WTC11 (cell line): ENCODE results near the gene CHAT. TPM values are rescaled to one million over a fixed set of nuclear protein-coding genes. Genes with fewer than 3 reads are reported as not detected.

ENCODE experiments used
- ATAC-seq: fragments of 200-7000 bp; cut with Tn5 transposase; 2 replicates; pipeline ENCODE4 v1.10.0; 2021; ENCODE audit warnings: mild to moderate bottlenecking, moderate library complexity
- CTCF ChIA-PET: fragments of 300-600 bp; sonication (Branson Sonifier 250); formaldehyde crosslinking; loops from one replicate; lab custom pipeline; 2021; ENCODE audit warnings: antibody characterized with exemption; lab: Charles Lee
- POLR2A ChIA-PET: fragments of 350-600 bp; sonication (Branson Sonifier 250); formaldehyde crosslinking; loops from one replicate; lab custom pipeline; 2021; ENCODE audit warnings: antibody characterized with exemption; lab: Charles Lee
- DNase-seq: peaks from one replicate; pipeline ENCODE4 v3.0.0; 2021; ENCODE audit warnings: low spot score
- H3K27ac Mint-ChIP-seq: 2 replicates; pipeline ENCODE4 v1.8.0; 2021; ENCODE audit warnings: mixed read lengths
- H3K27me3 Mint-ChIP-seq: 2 replicates; pipeline ENCODE4 v1.8.0; 2021; ENCODE audit warnings: low read depth, mild to moderate bottlenecking, moderate library complexity, mixed read lengths
- H3K36me3 Mint-ChIP-seq: 2 replicates; pipeline ENCODE4 v1.8.0; 2021; ENCODE audit warnings: mixed read lengths
- H3K4me1 Mint-ChIP-seq: 2 replicates; pipeline ENCODE4 v1.8.0; 2022; ENCODE audit warnings: mixed read lengths
- H3K4me3 Mint-ChIP-seq: 2 replicates; pipeline ENCODE4 v1.8.0; 2021; ENCODE audit warnings: mild to moderate bottlenecking, moderate library complexity, mixed read lengths
- H3K9me3 Mint-ChIP-seq: 2 replicates; pipeline ENCODE4 v1.8.0; 2021; ENCODE audit warnings: mixed read lengths
- ATF2 ChIP-seq: sonication (generic); formaldehyde crosslinking; IDR thresholded peaks from 2 replicates; pipeline ENCODE4 v1.8.1; 2022; ENCODE audit warnings: low read depth, missing genetic modification reagents, borderline replicate concordance
- E2F5 ChIP-seq: sonication (generic); formaldehyde crosslinking; IDR thresholded peaks from 2 replicates; pipeline ENCODE4 v1.8.1; 2022; ENCODE audit warnings: mild to moderate bottlenecking, moderate library complexity, missing genetic modification reagents
- ELF4 ChIP-seq: sonication (generic); formaldehyde crosslinking; IDR thresholded peaks from 2 replicates; pipeline ENCODE4 v1.8.1; 2022; ENCODE audit warnings: low read depth, mild to moderate bottlenecking, moderate library complexity, missing genetic modification reagents
- FOXP1 ChIP-seq: sonication (generic); formaldehyde crosslinking; IDR thresholded peaks from 2 replicates; pipeline ENCODE4 v1.8.0; 2022; ENCODE audit warnings: missing genetic modification reagents, mild to moderate bottlenecking, moderate library complexity, borderline replicate concordance
- GABPB1 ChIP-seq: sonication (generic); formaldehyde crosslinking; IDR thresholded peaks from 2 replicates; pipeline ENCODE4 v1.8.1; 2023; ENCODE audit warnings: mild to moderate bottlenecking, missing genetic modification reagents
- JUN ChIP-seq: sonication (generic); formaldehyde crosslinking; IDR thresholded peaks from 2 replicates; pipeline ENCODE4 v1.8.0; 2023; ENCODE audit warnings: mild to moderate bottlenecking, missing genetic modification reagents
- MLX ChIP-seq: sonication (generic); formaldehyde crosslinking; IDR thresholded peaks from 2 replicates; pipeline ENCODE4 v1.8.1; 2023; ENCODE audit warnings: mild to moderate bottlenecking, missing genetic modification reagents, moderate library complexity
- NR3C1 ChIP-seq: sonication (generic); formaldehyde crosslinking; conservative IDR thresholded peaks from 2 replicates; pipeline ENCODE4 v1.8.1; 2023; ENCODE audit warnings: low read depth, mild to moderate bottlenecking, missing genetic modification reagents
- OVOL2 ChIP-seq: fragments of 250-450 bp; sonication (Bioruptor Pico); IDR thresholded peaks from 2 replicates; pipeline ENCODE4 v1.9.0; 2021; ENCODE audit warnings: mild to moderate bottlenecking, borderline replicate concordance
- USF1 ChIP-seq: sonication (generic); formaldehyde crosslinking; IDR thresholded peaks from 2 replicates; pipeline ENCODE4 v1.8.0; 2022; ENCODE audit warnings: mild to moderate bottlenecking, missing genetic modification reagents
- ZBTB21 ChIP-seq: sonication (generic); formaldehyde crosslinking; IDR thresholded peaks from 2 replicates; pipeline ENCODE4 v1.8.1; 2023; ENCODE audit warnings: mild to moderate bottlenecking, missing genetic modification reagents, borderline replicate concordance
- ZNF138 ChIP-seq: sonication (generic); formaldehyde crosslinking; conservative IDR thresholded peaks from 2 replicates; pipeline ENCODE4 v1.8.1; 2022; ENCODE audit warnings: mild to moderate bottlenecking, moderate library complexity, missing genetic modification reagents
- ZNF232 ChIP-seq: sonication (generic); formaldehyde crosslinking; IDR thresholded peaks from 2 replicates; pipeline ENCODE4 v1.8.0; 2022; ENCODE audit warnings: mild to moderate bottlenecking, missing genetic modification reagents
- ZNF416 ChIP-seq: fragments of 250-450 bp; sonication (Bioruptor Pico); IDR thresholded peaks from 2 replicates; pipeline ENCODE4 v1.9.0; 2021; ENCODE audit warnings: mild to moderate bottlenecking, inconsistent platforms
- ZNF423 ChIP-seq: fragments of 250-450 bp; sonication (Bioruptor Pico); IDR thresholded peaks from 2 replicates; pipeline ENCODE4 v2.1.2; 2022; ENCODE audit warnings: mild to moderate bottlenecking, moderate library complexity
- total RNA-seq: library from RNA; stranded (reverse); gene quantifications from 3 replicates; pipeline ENCODE4 v1.2.3, GENCODE V29; 2021
- TF ChIP-seq, protein P1 (sequence below): fragments of 250-450 bp; sonication (Bioruptor Pico); IDR thresholded peaks from 2 replicates; pipeline ENCODE4 v1.9.0; 2021; ENCODE audit warnings: mild to moderate bottlenecking, borderline replicate concordance
- TF ChIP-seq, protein P2 (sequence below): sonication (generic); formaldehyde crosslinking; IDR thresholded peaks from 2 replicates; pipeline ENCODE4 v1.8.1; 2022; ENCODE audit warnings: low read depth, mild to moderate bottlenecking, moderate library complexity, missing genetic modification reagents, borderline replicate concordance
- TF ChIP-seq, protein P3 (sequence below): sonication (generic); formaldehyde crosslinking; IDR thresholded peaks from 2 replicates; pipeline ENCODE4 v1.8.1; 2023; ENCODE audit warnings: mild to moderate bottlenecking, missing genetic modification reagents
- TF ChIP-seq, protein P4 (sequence below): sonication (generic); formaldehyde crosslinking; IDR thresholded peaks from 2 replicates; pipeline ENCODE4 v1.8.0; 2023; ENCODE audit warnings: missing genetic modification reagents

CHAT gene
- total RNA-seq, 1 experiment from 2014 or later, result not detected

DNA sequence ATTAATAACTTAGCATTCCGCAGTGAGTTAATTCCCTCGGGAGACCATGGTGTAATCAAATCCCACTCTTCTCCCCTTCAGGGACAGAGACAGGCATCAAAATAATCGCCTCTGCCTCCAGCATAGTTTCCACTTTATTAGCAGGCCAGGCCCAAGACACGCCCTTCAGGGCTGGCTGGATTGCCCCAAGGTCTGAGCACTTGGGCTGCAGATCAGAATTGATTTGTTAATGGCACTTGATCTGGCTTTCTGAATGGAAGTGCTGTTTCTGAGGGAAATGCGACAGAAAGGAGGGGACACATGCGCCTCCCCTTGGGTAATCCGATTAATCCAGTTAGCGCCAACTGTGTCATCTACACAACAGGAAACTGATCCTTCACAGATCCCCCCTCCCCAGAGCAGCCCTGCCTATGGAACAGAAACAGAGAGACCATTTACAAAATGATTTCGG is 15.6 kb downstream of the CHAT start:
- ChIA-PET CTCF (no interaction called here), POLR2A (no interaction called here)
- H3K36me3 Mint-ChIP-seq, result no peaks in the 10 kb centered on the region
- H3K9me3 Mint-ChIP-seq, result no peaks in the 10 kb centered on the region
- ATAC-seq, result no peak
- H3K4me3 Mint-ChIP-seq, result no peak overlapping the region
- TF ChIP-seq FOXP1 (CRISPR knock-in tag) (no peak), ZNF423 (CRISPR knock-in tag) (no peak), NR3C1 (CRISPR knock-in tag) (no peak), USF1 (CRISPR knock-in tag) (no peak), ZNF232 (no peak), MLX (CRISPR knock-in tag) (no peak), JUN (CRISPR knock-in tag) (no peak), ATF2 (no peak), ZBTB21 (no peak), ZNF138 (no peak), ELF4 (CRISPR knock-in tag) (no peak), OVOL2 (no peak), ZNF416 (CRISPR knock-in tag) (no peak), E2F5 (CRISPR knock-in tag) (no peak), GABPB1 (no peak)
- TF ChIP-seq, protein P1, sequence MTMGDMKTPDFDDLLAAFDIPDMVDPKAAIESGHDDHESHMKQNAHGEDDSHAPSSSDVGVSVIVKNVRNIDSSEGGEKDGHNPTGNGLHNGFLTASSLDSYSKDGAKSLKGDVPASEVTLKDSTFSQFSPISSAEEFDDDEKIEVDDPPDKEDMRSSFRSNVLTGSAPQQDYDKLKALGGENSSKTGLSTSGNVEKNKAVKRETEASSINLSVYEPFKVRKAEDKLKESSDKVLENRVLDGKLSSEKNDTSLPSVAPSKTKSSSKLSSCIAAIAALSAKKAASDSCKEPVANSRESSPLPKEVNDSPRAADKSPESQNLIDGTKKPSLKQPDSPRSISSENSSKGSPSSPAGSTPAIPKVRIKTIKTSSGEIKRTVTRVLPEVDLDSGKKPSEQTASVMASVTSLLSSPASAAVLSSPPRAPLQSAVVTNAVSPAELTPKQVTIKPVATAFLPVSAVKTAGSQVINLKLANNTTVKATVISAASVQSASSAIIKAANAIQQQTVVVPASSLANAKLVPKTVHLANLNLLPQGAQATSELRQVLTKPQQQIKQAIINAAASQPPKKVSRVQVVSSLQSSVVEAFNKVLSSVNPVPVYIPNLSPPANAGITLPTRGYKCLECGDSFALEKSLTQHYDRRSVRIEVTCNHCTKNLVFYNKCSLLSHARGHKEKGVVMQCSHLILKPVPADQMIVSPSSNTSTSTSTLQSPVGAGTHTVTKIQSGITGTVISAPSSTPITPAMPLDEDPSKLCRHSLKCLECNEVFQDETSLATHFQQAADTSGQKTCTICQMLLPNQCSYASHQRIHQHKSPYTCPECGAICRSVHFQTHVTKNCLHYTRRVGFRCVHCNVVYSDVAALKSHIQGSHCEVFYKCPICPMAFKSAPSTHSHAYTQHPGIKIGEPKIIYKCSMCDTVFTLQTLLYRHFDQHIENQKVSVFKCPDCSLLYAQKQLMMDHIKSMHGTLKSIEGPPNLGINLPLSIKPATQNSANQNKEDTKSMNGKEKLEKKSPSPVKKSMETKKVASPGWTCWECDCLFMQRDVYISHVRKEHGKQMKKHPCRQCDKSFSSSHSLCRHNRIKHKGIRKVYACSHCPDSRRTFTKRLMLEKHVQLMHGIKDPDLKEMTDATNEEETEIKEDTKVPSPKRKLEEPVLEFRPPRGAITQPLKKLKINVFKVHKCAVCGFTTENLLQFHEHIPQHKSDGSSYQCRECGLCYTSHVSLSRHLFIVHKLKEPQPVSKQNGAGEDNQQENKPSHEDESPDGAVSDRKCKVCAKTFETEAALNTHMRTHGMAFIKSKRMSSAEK (CRISPR knock-in tag), result no peak
- TF ChIP-seq, protein P2, sequence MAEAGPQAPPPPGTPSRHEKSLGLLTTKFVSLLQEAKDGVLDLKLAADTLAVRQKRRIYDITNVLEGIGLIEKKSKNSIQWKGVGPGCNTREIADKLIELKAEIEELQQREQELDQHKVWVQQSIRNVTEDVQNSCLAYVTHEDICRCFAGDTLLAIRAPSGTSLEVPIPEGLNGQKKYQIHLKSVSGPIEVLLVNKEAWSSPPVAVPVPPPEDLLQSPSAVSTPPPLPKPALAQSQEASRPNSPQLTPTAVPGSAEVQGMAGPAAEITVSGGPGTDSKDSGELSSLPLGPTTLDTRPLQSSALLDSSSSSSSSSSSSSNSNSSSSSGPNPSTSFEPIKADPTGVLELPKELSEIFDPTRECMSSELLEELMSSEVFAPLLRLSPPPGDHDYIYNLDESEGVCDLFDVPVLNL (CRISPR knock-in tag), result no peak
- TF ChIP-seq, protein P3, sequence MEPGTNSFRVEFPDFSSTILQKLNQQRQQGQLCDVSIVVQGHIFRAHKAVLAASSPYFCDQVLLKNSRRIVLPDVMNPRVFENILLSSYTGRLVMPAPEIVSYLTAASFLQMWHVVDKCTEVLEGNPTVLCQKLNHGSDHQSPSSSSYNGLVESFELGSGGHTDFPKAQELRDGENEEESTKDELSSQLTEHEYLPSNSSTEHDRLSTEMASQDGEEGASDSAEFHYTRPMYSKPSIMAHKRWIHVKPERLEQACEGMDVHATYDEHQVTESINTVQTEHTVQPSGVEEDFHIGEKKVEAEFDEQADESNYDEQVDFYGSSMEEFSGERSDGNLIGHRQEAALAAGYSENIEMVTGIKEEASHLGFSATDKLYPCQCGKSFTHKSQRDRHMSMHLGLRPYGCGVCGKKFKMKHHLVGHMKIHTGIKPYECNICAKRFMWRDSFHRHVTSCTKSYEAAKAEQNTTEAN (CRISPR knock-in tag), result no peak
- TF ChIP-seq, protein P4, sequence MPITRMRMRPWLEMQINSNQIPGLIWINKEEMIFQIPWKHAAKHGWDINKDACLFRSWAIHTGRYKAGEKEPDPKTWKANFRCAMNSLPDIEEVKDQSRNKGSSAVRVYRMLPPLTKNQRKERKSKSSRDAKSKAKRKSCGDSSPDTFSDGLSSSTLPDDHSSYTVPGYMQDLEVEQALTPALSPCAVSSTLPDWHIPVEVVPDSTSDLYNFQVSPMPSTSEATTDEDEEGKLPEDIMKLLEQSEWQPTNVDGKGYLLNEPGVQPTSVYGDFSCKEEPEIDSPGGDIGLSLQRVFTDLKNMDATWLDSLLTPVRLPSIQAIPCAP (CRISPR knock-in tag), result no peak
- TF ChIP-seq, all 79 proteins: peak for 0
- no peaks in the 10 kb centered on the region; the same call in 1 of the 2 replicates for H3K27me3 Mint-ChIP-seq
- no peak overlapping the region for H3K27ac Mint-ChIP-seq
- H3K4me1 Mint-ChIP-seq, result no peaks in the 10 kb centered on the region
- peak; percentile 0 for DNase-seq
